Breast epithelium (tissue), 3 donors: ENCODE results near the gene SLC25A21.

Experiments used
- POLR2A ChIP-seq: fragments of 450-650 bp; IDR thresholded peaks from one replicate; pipeline ENCODE4 v1.6.1; 2016; ENCODE audit warnings: antibody characterized with exemption, mild to moderate bottlenecking, moderate library complexity
- POLR2AphosphoS5 ChIP-seq, 3 donors: sonication (generic); formaldehyde crosslinking; IDR thresholded peaks; one replicate each; pipeline ENCODE4 v1.6.1; 2017; ENCODE audit warnings: antibody characterized with exemption in 3 of 3
- TF ChIP-seq, protein P1 (sequence below), 3 donors: fragments of 450-650 bp; IDR thresholded peaks; one replicate each; pipeline ENCODE4 v1.5.1; 2016 to 2017; ENCODE audit warnings: antibody characterized with exemption in 3 of 3, mild to moderate bottlenecking in 3 of 3, moderate library complexity in 3 of 3

DNA sequence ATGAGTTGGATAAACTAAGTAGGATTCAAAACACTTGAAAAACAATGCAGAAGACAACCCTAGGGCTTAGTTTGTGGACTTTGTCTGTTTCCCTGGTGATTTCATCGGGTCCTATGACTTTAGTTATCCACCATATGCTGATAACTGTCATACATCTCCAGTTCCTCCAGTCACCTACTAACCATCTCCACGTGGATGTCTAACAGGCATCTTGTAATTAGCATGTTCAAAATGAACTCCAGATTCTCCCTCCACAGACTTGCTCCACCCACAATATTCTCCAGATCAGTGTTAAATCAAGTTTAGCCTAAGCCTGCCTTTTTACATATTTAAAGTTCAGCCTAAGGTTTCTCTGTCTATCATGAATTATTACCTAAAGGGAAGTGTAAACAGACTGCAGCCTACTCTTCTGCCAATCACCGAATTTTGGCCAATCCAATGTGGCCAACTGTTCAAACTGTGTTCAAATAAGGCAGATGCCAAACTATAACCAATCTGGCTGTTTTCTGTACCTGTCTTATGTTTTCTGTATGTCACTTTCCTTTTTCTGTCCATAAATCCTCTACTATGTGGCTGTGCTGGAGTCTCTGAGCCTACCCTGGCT, 423.7 kb downstream of the SLC25A21 start:
- TF ChIP-seq, protein P1, sequence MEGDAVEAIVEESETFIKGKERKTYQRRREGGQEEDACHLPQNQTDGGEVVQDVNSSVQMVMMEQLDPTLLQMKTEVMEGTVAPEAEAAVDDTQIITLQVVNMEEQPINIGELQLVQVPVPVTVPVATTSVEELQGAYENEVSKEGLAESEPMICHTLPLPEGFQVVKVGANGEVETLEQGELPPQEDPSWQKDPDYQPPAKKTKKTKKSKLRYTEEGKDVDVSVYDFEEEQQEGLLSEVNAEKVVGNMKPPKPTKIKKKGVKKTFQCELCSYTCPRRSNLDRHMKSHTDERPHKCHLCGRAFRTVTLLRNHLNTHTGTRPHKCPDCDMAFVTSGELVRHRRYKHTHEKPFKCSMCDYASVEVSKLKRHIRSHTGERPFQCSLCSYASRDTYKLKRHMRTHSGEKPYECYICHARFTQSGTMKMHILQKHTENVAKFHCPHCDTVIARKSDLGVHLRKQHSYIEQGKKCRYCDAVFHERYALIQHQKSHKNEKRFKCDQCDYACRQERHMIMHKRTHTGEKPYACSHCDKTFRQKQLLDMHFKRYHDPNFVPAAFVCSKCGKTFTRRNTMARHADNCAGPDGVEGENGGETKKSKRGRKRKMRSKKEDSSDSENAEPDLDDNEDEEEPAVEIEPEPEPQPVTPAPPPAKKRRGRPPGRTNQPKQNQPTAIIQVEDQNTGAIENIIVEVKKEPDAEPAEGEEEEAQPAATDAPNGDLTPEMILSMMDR (IDR thresholded peaks at IDR 0.05): no peak
- no peak for TF ChIP-seq POLR2A
- TF ChIP-seq POLR2AphosphoS5 (IDR thresholded peaks at IDR 0.05): no peak
